ENCODE results near the gene EIF2A. TPM values are rescaled to one million over a fixed set of nuclear protein-coding genes. Genes with fewer than 3 reads are reported as not detected.

EIF2A gene
- total and polyA plus RNA-seq, 8 donors: 46.4 to 89.1 (median 63.9) TPM

- Histone ChIP-seq H3K4me3 (no peak overlapping the region), H3K4me1 (no peaks in the 10 kb centered on the region), H3K36me3 (no peaks in the 10 kb centered on the region), H3K27ac (no peak overlapping the region), H3K9me3 (no peaks in the 10 kb centered on the region), H3K27me3 (no peaks in the 10 kb centered on the region)
- intact Hi-C loops (cut with DNase I): no loop called here
- no peak for TF ChIP-seq CTCF (IDR thresholded peaks at IDR 0.05)
- FAIRE-seq (no peak), DNase-seq (no peak), ATAC-seq (no peak)
These were observed 38.2 kb upstream of the EIF2A start for GRCh38 chr3:150508401-150508800.

GRCh38 chr3:150509780-150510179 is 36.8 kb upstream of the EIF2A start:
- no peaks in the 10 kb centered on the region for H3K4me1 ChIP-seq
- intact Hi-C loops (cut with DNase I): no loop called here
- no peaks in the 10 kb centered on the region for H3K9me3 ChIP-seq
- ATAC-seq: no peak
- H3K27ac ChIP-seq: no peak overlapping the region
- H3K4me3 ChIP-seq: no peak overlapping the region
- no peak for FAIRE-seq
- 87 to 90% methylated on average over 2 of the region's 2 CpGs for WGBS, 2 donors
- DNase-seq: no peak
- no peaks in the 10 kb centered on the region for H3K36me3 ChIP-seq
- TF ChIP-seq CTCF (IDR thresholded peaks at IDR 0.05): no peak
- no peaks in the 10 kb centered on the region for H3K27me3 ChIP-seq

GRCh38 chr3:150511122-150511821 is 35.3 kb upstream of the EIF2A start:
- intact Hi-C loops (cut with DNase I): no loop called here
- Histone ChIP-seq H3K4me3 (no peak overlapping the region), H3K36me3 (no peaks in the 10 kb centered on the region), H3K4me1 (no peaks in the 10 kb centered on the region), H3K27ac (no peak overlapping the region), H3K27me3 (no peaks in the 10 kb centered on the region), H3K9me3 (no peaks in the 10 kb centered on the region)
- no peak for DNase-seq
- no peak for TF ChIP-seq CTCF (IDR thresholded peaks at IDR 0.05)
- ATAC-seq: no peak
- FAIRE-seq: no peak
- 82 to 87% methylated on average over 4 of the region's 4 CpGs for WGBS, 2 donors

GRCh38 chr3:150515210-150515609 is 31.4 kb upstream of the EIF2A start:
- no peaks in the 10 kb centered on the region for H3K4me1 ChIP-seq
- H3K4me3 ChIP-seq: no peak overlapping the region
- H3K36me3 ChIP-seq: no peaks in the 10 kb centered on the region
- H3K27me3 ChIP-seq: no peaks in the 10 kb centered on the region
- FAIRE-seq (no peak), DNase-seq (no peak), ATAC-seq (no peak)
- intact Hi-C loops (cut with DNase I): no loop called here
- TF ChIP-seq CTCF (IDR thresholded peaks at IDR 0.05): no peak
- H3K9me3 ChIP-seq: no peaks in the 10 kb centered on the region
- no peak overlapping the region for H3K27ac ChIP-seq
- WGBS, 2 donors: 86 to 95% methylated on average over 4 of the region's 4 CpGs

- intact Hi-C loops (cut with DNase I): no loop called here
- H3K27me3 ChIP-seq: no peaks in the 10 kb centered on the region
- no peak for ATAC-seq
- 88 to 94% methylated on average over 3 of the region's 3 CpGs for WGBS, 2 donors
- H3K36me3 ChIP-seq: no peaks in the 10 kb centered on the region
- no peak for FAIRE-seq
- H3K4me1 ChIP-seq: no peaks in the 10 kb centered on the region
- DNase-seq: no peak
- H3K27ac ChIP-seq: no peak overlapping the region
- no peak for TF ChIP-seq CTCF (IDR thresholded peaks at IDR 0.05)
- H3K4me3 ChIP-seq: no peak overlapping the region
- no peaks in the 10 kb centered on the region for H3K9me3 ChIP-seq
These were observed 27.6 kb upstream of the EIF2A start for GRCh38 chr3:150519026-150519425.

Measured in pancreas (tissue), 10 donors.